Activated CD4-positive, alpha-beta T cell treated with anti-CD3 and anti-CD28 coated beads for 24 hours (primary cell): ENCODE data around the gene TKTL2.

Experiments
- DNase-seq, 2 donors: peaks; one replicate each; pipeline ENCODE4 v3.0.0-alpha.2; 2020; ENCODE audit warnings: low read depth in 2 of 2

TKTL2 gene, protein sequence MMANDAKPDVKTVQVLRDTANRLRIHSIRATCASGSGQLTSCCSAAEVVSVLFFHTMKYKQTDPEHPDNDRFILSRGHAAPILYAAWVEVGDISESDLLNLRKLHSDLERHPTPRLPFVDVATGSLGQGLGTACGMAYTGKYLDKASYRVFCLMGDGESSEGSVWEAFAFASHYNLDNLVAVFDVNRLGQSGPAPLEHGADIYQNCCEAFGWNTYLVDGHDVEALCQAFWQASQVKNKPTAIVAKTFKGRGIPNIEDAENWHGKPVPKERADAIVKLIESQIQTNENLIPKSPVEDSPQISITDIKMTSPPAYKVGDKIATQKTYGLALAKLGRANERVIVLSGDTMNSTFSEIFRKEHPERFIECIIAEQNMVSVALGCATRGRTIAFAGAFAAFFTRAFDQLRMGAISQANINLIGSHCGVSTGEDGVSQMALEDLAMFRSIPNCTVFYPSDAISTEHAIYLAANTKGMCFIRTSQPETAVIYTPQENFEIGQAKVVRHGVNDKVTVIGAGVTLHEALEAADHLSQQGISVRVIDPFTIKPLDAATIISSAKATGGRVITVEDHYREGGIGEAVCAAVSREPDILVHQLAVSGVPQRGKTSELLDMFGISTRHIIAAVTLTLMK

DNA sequence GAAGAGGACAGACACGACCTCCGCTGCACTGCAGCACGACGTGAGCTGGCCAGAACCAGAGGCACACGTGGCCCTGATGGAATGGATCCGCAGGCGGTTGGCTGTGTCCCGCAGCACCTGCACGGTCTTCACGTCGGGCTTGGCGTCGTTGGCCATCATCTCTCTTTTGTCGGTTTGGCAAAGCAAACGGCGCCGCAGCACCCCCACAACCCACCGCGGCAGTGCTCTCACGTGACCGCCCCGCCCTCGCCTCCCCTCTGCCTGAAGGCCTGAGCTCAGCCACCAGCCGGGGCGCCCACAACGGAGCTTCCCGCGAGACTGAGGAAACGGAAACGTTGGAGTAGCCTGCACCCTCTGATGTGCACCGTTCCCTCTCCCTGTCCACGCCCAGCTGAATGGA lies at the start of gene TKTL2:
TKTL2 (minus strand) TSS at position 179 of the 400 bp plus-strand sequence; CDS start at position 159, 20 bp downstream.
- no peak for DNase-seq

DNA sequence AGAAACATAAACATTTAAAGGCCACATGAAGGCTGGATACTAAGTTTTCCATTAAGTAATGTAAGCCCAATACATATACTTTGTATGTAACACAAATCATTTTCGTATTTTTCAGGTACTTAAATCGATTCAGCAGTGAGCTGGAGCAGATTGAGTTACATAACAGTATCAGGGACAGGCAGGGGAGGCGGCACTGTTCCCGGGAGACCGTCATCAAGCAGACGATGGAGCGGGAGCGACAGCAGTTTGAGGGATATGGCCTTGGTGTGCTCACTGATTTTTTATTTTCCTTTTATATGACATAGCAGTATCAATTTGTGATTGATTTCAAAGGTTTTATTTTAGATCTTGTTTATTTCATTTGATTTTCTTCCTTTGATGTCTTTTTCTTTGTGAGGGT lies 41.6 kb upstream of the TKTL2 start:
- no peak for DNase-seq

DNA sequence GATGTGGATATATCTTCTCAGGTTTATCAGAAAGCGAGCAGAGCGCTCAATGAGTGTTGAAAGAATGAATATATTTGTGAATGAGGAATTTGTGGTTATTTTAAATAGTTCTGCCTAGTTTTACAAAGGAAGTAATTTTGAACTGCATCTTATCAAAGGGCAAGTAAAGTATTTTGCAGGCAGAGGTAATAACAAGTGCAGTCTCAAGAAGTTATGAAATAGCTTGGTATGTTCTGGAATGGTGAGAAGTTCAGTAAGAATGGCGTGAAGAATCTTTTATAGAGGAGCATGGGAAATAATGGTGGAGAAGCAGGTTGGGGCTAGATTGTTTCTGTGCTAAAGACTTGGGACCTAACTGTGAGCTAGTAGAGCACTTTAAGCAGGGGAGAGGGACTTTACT lies 31.8 kb upstream of the TKTL2 start:
- DNase-seq = no peak

DNA sequence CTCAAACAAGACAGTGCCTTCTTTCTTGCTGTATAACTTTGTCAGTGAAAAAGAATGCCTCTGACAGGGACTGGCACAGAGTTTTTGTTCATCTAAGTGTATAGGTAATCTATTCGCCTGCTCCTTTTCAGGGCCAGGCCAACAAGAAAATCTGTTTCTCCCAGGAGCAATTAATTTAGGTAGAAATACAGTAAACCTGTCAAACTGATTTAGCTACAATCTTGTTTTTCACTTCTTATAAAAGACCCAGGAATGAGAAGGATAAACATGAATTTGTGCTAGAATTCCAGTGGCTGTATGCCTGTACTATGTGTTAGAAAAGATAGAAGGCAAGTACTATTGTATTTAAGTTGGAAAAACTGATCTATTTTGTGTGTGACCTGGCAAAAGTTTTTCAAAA lies 27.0 kb upstream of the TKTL2 start:
- no peak for DNase-seq

DNA sequence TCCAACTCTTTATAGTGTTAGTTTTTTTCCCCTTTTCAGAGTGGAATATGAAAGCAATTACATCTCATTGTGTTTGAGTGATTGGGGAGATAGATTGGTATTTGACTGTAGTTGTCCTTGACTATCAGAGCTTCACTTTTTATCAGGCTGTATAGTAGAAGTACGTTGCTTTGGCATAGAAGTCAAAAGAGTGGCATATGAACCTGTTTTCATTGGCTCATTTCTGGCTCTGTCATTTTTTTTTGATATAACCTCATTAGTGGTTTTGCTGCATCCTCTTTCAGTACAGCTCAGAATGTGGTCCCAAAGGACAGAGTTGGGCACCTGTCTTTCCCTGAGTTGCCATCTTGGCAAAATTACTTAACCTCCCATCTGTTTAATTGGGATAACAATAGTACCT lies 22.3 kb upstream of the TKTL2 start:
- no peak for DNase-seq

DNA sequence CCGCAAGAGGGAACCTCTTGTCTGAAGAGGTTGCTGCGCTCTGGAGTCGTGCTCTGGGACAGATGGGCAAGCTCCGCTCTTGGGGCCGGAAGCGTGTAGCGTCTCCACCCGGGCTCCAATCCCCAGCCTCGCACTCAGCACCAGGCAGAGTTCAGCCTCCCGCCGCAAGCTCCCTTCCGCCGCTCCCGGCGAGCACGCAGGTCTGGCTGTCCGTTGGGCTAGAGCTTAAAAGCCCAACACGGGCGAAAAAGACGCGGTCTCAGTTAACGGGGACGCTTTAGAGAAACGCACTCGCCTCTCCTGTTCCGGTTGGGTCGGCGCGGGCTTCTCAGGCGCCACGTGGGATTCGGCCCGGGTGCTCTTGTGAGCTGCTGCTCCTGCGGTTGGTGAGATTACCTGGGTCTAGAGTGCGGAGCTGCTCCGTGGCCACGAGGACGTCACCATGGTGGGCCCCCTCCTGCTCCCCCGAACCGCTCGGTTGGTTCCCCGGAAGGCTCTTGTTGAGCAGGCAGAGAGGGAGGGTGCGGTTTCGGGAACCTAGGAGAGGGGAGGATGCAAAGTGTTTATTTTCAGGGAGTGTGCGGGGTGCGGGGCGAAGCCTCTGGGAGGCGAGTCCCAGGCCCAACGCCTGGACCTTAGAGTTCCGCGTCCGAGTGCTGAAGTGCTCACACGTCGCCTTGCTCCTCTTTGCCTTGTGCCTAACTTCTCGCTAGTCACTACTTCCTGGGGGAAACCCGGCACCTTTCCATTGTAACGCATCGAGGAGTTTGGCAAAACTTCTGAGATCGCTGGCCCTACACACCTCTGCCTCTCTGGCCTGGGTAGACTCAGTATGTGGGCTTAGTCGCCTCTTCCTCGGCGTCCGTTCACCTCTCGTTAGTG lies 21.0 kb upstream of the TKTL2 start, which contains the start of gene TMA16:
TMA16 (plus strand) TSS at position 331 of the 882 bp plus-strand sequence; CDS start at position 443, 112 bp downstream.
- DNase-seq = peak; percentile 73 to 75

DNA sequence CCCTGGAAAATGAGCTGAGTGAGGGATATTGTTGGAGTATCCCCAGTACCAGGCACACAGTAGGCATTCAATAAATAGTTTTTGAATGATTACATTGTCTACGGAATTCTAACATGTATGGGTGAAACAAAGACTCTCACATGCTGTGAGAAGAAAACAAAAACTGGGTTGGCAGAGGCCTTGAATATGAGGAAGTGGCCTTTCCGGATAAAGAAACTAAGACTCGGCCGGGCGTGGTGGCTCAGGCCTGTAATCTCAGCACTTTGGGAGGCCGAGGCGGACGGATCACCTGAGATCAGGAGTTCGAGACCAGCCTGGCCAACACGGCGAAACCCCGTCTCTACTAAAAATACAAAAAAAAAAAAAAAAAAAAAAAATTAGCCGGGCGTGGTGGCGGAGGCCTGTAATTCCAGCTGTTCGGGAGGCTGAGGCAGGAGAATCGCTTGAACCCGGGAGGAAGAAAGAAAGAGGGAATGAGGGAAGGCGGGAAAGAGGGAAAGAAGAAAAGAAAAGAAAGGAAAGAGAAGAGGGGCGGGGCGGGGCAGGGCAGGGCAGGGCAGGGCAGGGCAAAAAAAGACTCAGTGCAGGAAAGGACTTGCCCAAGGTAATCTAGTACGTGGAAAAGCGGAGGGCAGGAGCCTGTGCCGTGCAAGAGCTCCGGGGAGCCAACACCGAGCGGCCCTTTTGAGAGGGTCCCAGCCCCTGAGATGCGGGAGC lies 20.2 kb upstream of the TKTL2 start:
- DNase-seq = no peak

DNA sequence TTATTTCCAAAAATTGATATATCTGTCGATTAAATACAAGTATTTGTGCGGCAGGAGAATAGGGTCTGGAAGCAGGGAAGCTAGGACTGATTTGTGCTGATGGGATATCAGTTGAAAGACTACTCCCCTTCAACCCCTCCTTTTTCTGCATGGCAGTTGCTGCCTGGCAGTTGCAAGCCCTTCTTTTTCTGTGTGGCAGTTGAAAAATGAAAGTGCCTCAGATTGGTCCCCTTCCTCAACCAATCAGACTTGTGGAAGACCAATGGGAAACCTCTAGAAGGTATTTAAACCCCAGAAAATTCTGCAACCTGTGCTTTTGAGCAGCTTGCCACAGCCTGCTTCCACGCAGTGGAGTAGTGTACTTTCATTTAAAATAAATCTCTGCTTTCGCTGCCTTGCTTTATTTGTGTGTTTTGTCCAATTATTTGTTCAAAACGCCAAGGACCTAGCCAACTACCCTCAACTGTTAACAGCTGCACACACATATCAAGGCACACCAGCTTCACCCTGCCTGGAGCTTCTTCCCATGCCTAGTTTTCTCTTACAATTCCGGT lies 19.5 kb upstream of the TKTL2 start:
- no peak for DNase-seq

DNA sequence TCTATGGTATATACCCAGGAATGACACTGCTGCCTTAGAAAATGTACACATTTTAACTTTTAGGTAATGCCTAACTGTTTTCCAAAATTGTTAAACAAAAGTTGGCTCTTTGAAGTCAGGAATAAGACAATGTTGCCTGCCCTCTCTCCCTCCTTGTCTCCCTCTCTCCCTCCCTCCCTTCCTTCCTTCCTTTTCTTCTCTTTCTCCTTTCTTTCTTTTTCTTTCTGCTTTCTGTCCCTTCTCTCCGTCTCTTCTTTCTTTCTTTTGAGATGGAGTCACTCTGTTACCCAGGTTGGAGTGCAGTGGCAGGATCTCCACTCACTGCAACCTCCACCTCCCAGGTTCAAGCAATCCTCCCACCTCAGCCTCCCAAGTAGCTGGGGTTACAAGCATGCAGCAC lies 16.4 kb upstream of the TKTL2 start:
- no peak for DNase-seq

DNA sequence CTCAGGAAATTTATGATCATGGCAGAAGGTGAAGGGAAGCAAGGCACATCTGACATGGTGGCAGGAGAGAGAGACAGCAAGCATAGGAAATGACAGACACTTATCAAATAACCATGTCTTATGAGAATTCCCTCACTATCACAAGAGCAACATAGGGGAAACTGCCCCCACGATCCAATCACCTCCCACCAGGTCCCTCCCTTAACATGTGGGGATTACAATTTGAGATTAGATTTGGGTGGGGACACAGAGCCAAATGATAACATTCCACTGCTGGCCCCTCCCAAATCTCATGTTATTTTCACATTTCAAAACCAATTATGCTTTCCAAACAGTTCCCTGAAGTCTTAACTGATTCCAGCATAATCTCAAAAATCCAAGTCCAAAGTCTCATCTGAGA lies 12.8 kb upstream of the TKTL2 start:
- no peak for DNase-seq

DNA sequence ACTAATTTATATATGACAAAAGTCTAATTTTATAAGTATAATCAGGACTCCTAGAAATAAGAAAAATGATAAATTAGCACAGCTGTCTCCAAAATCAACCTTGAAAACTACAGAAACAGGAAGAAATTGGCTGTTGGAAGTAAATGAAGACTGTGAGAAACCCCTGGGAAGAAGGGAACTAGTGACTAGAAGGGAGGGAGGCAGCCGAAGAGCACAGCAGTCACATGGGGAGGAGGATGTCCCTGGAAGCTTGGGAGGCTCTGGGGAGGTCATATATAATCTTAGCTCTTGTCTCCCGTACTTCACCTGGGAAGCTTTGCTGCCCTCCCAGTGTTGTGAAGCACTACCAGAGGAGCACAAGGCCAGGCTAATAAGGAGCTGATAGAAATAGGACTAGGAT lies 12.0 kb upstream of the TKTL2 start:
- DNase-seq = no peak

DNA sequence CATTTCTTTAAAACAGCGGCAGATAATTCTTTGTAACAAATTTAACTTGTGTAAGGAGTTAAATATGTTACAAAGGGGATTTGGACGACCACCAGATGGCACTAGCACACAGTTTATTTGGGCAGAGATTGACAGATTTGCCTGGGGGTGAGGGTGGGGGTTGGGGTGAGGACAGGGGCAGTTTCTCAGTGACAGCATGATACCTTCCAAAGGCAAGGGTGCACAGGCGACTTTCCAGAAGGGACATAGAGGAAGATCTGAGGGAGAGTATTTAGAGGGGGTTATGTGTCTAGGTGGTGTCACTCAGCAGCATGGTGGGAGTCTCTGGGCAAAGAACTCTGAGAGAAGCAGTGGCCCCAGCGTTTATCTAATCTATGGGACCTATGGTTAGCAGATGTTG lies 11.4 kb upstream of the TKTL2 start:
- DNase-seq = peak in 1 of 2 donors; percentile 44

DNA sequence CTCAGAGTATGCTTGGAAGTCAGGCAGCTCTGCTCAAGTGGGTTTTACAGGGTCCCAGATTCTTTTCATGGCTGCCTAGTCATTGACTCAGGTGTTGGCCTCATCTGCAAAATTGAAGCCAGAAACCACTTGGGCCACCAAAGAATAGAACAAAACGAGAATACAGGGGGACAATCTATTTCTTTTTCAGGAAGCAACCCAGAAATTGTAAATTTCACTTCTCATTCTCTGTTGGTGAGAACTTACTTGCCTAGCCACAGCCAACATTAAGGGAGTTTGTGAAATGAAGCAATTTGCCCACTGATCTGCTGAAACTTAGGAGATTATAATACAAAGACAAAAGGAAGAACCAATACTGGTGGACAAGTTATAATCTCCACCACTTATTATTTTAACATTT lies 8.6 kb upstream of the TKTL2 start:
- no peak for DNase-seq

DNA sequence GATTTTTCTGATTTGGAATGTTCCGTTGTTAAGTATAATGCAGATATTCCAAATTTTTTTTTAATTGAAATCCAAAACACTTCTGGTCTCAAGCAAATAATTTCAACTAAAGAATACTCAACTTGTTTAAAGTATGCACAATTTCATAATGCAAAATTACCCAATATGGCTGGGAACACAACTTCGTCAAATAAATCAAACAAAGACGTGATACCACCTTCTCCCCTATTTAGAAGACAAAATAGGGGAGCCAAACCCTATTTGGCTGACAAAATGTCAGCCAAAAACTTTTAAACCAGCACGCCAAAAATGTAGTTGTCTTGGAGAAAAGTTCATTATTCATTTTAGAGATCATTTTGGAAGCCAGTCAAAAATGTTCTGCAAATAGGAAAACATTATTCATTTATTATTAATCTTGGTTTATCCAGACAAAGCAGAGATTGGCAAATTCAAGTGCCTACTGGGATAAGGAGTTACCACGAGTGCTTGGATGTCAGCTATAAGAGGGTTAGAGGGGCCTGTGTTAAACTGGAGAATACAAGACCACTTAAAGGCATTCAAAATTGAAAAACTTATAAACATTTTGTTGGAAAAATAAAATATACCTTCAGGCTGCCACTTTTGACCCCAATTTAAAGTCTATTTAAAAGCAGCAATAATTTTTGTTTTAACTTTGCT lies 3.3 kb upstream of the TKTL2 start:
- no peak for DNase-seq

DNA sequence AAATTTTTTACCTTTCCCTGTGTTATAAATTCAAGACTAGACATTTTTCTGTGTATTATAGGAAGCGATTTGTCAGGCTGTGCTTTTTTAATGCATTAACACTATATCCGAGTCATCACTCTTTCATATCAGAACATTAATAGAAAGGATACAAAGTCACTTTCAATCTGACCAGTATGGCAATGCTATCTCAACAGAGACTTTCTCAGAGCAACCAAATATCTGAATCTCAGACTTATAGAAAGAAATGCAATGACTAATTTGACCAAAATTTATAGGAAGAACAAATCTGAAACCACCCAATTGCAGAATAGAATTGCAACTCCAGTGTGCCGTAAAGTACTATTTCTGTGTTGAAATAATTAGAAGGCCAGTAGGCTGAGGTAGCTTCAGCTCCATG lies 473 bp upstream of the TKTL2 start:
- DNase-seq = no peak

DNA sequence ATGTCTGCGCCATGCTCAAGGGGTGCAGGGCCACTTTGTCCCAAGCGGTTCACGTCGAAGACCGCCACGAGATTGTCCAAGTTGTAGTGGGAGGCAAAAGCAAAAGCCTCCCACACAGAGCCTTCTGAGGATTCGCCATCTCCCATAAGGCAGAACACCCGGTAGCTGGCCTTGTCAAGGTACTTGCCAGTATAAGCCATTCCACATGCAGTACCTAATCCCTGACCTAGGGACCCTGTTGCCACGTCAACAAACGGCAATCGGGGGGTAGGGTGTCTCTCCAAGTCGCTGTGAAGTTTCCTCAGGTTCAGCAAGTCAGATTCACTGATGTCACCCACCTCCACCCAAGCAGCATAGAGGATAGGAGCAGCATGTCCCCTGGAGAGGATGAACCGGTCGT lies 424 bp downstream of the TKTL2 start:
- DNase-seq = no peak

DNA sequence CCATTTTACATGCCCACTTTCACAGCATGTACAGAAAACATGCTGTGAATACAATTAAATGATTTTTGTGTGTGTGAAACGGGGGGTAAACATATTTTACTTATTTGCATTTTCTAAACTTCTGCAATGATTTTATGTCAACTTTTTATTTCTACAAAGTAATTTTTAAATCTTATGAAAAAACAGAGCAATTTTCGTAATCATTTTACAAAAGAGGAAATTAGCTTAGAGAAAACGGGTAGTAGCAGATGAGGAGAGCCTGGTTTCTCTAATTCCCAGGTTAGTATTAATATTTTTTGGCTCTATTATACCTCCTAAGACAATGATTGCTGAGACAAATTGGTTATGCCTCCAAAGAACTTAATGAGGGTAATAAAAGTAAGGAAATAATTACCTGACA lies 3.2 kb downstream of the TKTL2 start:
- DNase-seq = no peak

DNA sequence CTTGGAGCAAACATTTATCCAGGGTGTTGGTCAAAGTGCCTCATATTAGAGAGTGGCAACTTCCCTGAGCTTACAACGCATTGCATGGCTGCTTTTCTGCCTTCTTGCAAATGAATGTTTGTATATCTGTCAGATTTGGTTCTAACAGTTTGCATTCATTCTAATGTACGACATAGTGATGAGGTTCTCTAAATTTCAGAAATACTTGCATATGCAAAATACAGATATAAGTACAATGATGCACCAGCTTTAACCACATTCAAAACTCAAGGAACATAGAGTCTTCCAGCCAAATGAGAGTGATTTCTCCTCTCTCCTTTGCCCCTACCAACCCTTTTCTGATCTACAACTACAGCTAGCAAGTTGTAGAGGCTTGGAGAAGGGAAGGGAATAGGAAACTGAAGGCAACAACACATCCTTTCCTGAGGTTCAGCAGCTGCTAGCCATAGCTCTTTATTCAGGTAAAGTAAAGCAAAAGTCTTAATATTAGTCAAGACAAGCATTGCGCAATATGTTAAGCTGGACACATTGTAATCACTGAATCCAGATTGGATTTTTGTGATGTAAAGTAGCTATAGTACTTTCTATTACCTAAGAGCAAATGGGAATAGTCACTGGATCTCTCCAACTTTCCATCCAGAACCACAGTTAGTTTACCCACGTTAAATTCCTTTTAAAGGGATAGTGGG lies 6.3 kb downstream of the TKTL2 start:
- no peak for DNase-seq

DNA sequence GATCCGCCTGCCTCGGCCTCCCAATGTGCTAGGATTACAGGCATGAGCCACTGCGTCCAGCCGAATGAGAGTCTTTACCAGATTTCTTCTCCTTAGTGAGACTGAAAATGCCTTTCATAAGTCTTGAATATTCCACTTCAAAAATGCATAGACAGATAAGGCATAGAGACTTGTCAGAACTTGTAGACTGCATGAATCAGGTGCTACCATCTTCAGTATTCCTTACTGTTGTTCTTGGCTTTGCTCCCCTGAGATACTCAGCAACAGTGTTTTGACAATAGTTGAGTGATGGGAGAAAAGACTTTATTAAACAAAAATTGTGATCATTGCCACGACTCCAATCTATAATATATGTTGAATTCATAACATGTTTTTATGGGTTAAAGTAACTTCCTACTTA lies 11.0 kb downstream of the TKTL2 start:
- DNase-seq = no peak

DNA sequence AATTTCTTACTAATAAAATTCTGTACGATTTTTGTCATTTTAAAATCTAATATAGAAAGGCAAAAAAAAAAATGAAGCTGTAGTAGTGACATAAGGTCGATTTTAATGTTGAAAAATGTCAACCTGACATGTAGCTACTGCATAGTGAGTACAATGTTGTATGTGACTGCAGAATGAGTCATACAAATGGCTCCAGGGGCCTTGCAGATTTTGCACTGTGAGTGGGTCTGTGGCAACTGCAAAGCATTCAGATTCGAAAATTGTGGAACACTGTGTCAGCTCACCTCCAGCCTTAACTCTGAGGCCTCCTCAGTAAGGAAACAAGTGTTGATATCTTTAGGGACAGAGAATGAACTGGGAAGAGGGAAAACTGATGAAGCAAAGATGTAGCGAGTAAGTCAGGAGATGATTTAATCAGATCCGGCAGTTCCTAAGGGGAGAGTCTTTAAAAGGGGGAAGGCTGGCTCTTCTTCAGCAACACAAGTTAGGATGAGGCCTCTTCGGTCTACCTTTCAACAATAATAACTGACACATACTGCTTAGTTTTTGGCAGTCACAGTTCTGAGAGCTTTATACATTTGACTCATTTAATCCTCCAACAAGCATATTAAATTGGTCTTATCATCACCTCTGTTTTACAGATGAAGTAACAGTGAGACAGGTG lies 24.9 kb downstream of the TKTL2 start:
- DNase-seq = no peak
